ENCODE measurements around the gene FOXK1. TPM values are rescaled to one million over a fixed set of nuclear protein-coding genes. Genes with fewer than 3 reads are reported as not detected.

Gene FOXK1
- 10 to 100 TPM; 19.4 to 24.8 TPM for total RNA-seq

GRCh38 chr7:4681886-4682620, at the start of gene FOXK1:
Gene FOXK1 (plus strand): TSS chr7:4682295. CDS start chr7:4682309, 14 bp downstream.
- peaks cover 0 to 28% of the 10 kb centered on the region in 2 donors for H3K4me1 ChIP-seq

GRCh38 chr7:4633012-4633411, 49.1 kb upstream of the FOXK1 start:
- TF ChIP-seq CTCF (IDR thresholded peaks at IDR 0.05), result no peak
- Histone ChIP-seq H3K4me1 (peaks cover 0 to 13% of the 10 kb centered on the region in 2 donors), H3K27ac (no peak overlapping the region), H3K27me3 (no peaks in the 10 kb centered on the region), H3K9me3 (no peaks in the 10 kb centered on the region), H3K36me3 (no peaks in the 10 kb centered on the region), H3K4me3 (no peak overlapping the region)
- DNase-seq (ENCODE audit: low spot score), result no peak

More at GRCh38 chr7:4681886-4682620, at the start of gene FOXK1:
- Histone ChIP-seq H3K27ac (peak within 1 kb of the TSS; percentile 95 to 97), H3K4me3 (peak within 1 kb of the TSS; percentile 91 to 93), H3K27me3 (no peaks in the 10 kb centered on the region), H3K9me3 (no peaks in the 10 kb centered on the region), H3K36me3 (no peaks in the 10 kb centered on the region)
- no peak for DNase-seq (ENCODE audit: low spot score)
- no peak for TF ChIP-seq CTCF (IDR thresholded peaks at IDR 0.05)

- H3K27ac ChIP-seq, result no peak overlapping the region
- TF ChIP-seq CTCF (IDR thresholded peaks at IDR 0.05), result no peak
- DNase-seq (ENCODE audit: low spot score), result no peak
Measured at GRCh38 chr7:4634166-4634565, 47.9 kb upstream of the FOXK1 start.

GRCh38 chr7:4638781-4639575, 43.1 kb upstream of the FOXK1 start:
- H3K4me3 ChIP-seq, result no peak overlapping the region

More at GRCh38 chr7:4634166-4634565, 47.9 kb upstream of the FOXK1 start:
- Histone ChIP-seq H3K9me3 (no peaks in the 10 kb centered on the region), H3K36me3 (no peaks in the 10 kb centered on the region), H3K27me3 (no peaks in the 10 kb centered on the region), H3K4me1 (peaks cover 0 to 13% of the 10 kb centered on the region in 2 donors), H3K4me3 (no peak overlapping the region)

DNA sequence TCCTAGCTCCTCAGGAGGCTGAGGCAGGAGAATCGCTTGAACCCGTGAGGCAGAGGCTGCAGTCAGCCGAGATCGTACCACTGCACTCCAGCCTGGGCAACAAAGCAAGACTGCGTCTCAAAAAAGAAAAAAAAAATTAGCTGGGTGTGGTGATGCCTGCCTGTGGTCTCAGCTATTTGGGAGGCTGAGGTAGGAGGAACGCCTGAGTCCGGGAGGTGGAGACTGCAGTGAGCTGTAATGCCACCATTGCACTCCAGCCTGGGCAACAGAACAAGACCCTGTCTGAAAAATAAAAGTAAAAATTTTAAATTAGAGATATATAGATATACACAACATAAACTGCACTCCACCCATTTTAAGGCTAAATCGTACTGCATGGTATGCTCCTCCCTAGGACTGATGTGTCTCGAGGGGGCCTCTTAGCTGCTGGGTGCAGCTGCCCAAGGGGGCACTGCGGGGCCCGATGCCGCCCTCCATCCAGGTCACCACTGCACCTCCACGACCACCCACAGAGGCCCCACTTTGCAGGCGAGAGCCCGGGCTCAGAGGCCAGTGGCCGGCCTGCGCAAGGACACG, 40.9 kb upstream of the FOXK1 start:
- TF ChIP-seq CTCF (IDR thresholded peaks at IDR 0.05), result no peak
- Histone ChIP-seq H3K27ac (peak overlapping the region; percentile 73 to 80), H3K36me3 (no peaks in the 10 kb centered on the region), H3K27me3 (no peaks in the 10 kb centered on the region), H3K4me1 (peaks cover 0 to 14% of the 10 kb centered on the region in 2 donors), H3K4me3 (peak overlapping the region; percentile 35 to 60), H3K9me3 (no peaks in the 10 kb centered on the region)
- no peak for DNase-seq (ENCODE audit: low spot score)

More at GRCh38 chr7:4638781-4639575, 43.1 kb upstream of the FOXK1 start:
- no peak for DNase-seq (ENCODE audit: low spot score)
- H3K27me3 ChIP-seq, result no peaks in the 10 kb centered on the region
- H3K27ac ChIP-seq, result no peak overlapping the region
- no peak for TF ChIP-seq CTCF (IDR thresholded peaks at IDR 0.05)
- H3K4me1 ChIP-seq, result peaks cover 0 to 14% of the 10 kb centered on the region in 2 donors
- H3K36me3 ChIP-seq, result no peaks in the 10 kb centered on the region
- H3K9me3 ChIP-seq, result no peaks in the 10 kb centered on the region

All from right atrium auricular region (tissue), 2 donors.